CD14-positive monocyte (primary cell): ENCODE measurements around the gene KRAS. TPM values are rescaled to one million over a fixed set of nuclear protein-coding genes. Genes with fewer than 3 reads are reported as not detected.
A peak's percentile ranks its signal among the peaks of the same experiment; 100 is the strongest.

Experiments
- DNase-seq, 3 donors: peaks; one replicate each; pipeline ENCODE4 v3.0.0-alpha.2; 2011 to 2022
- H2AFZ ChIP-seq: 2 replicates; pipeline ENCODE4 v1.6.0; 2012; ENCODE audit warnings: mild to moderate bottlenecking, low read depth, low read length, inconsistent platforms; ENCODE audit not compliant: insufficient read depth, poor library complexity, severe bottlenecking
- H3K27ac ChIP-seq, 2 donors: 1 replicate in 1 of 2; 2 replicates in 1 of 2; pipeline ENCODE4 v1.5.1; 2012 to 2013; ENCODE audit warnings: low read length in 2 of 2, control low read depth in 1 of 2, inconsistent platforms in 1 of 2, low read depth in 1 of 2, mild to moderate bottlenecking in 1 of 2
- H3K27me3 ChIP-seq, 2 donors: one replicate each; pipeline versions ENCODE4 v1.6.0 to v1.6.1; 2011 to 2013; ENCODE audit warnings: low read length in 2 of 2; ENCODE audit not compliant: control insufficient read depth in 2 of 2, insufficient read depth in 2 of 2
- H3K36me3 ChIP-seq, 2 donors: replicated peaks in 1 of 2; 1 replicate in 1 of 2; 2 replicates in 1 of 2; pipeline versions ENCODE4 v1.5.1 to v1.6.1; 2012 to 2013; ENCODE audit warnings: low read length in 2 of 2, control low read depth in 1 of 2, inconsistent platforms in 1 of 2, mild to moderate bottlenecking in 1 of 2; ENCODE audit not compliant: insufficient read depth in 2 of 2, control insufficient read depth in 1 of 2
- H3K4me1 ChIP-seq, 2 donors: 1 replicate in 1 of 2; 2 replicates in 1 of 2; pipeline versions ENCODE4 v1.5.1 to v1.6.1; 2012 to 2013; ENCODE audit warnings: low read length in 2 of 2, control low read depth in 1 of 2, inconsistent platforms in 1 of 2, mild to moderate bottlenecking in 1 of 2, moderate library complexity in 1 of 2; ENCODE audit not compliant: insufficient read depth in 2 of 2, control insufficient read depth in 1 of 2
- H3K4me2 ChIP-seq: replicated peaks from 2 replicates; pipeline ENCODE3; 2012; ENCODE audit warnings: low read length, moderate library complexity, mild to moderate bottlenecking; ENCODE audit not compliant: poor library complexity, severe bottlenecking; ENCODE audit errors: extremely low read depth
- H3K4me3 ChIP-seq, 3 experiments: fragments of 200-600 bp in 1 of 3; sonication (generic) in 1 of 3; replicated peaks in 1 of 3; 1 replicate in 2 of 3; 2 replicates in 1 of 3; pipeline ENCODE4 v1.5.1; 2011 to 2013; ENCODE audit warnings: low read length in 3 of 3, mild to moderate bottlenecking in 3 of 3, control low read depth in 2 of 3, low read depth in 2 of 3, inconsistent platforms in 1 of 3, moderate library complexity in 1 of 3
- H3K79me2 ChIP-seq: 2 replicates; pipeline ENCODE4 v1.6.0; 2012; ENCODE audit warnings: mild to moderate bottlenecking, control low read depth, inconsistent platforms, low read length, moderate library complexity; ENCODE audit not compliant: insufficient read depth
- H3K9ac ChIP-seq: 2 replicates; pipeline ENCODE4 v1.6.0; 2017; ENCODE audit warnings: low read length, mild to moderate bottlenecking; ENCODE audit not compliant: insufficient read depth, poor library complexity, severe bottlenecking
- H3K9me3 ChIP-seq, 2 donors: replicated peaks in 1 of 2; 1 replicate in 1 of 2; 2 replicates in 1 of 2; pipeline versions ENCODE4 v1.5.1 to v1.6.1; 2012 to 2013; ENCODE audit warnings: low read length in 2 of 2, control low read depth in 1 of 2; ENCODE audit not compliant: control insufficient read depth in 1 of 2, insufficient read depth in 1 of 2
- H4K20me1 ChIP-seq: 2 replicates; pipeline ENCODE4 v1.6.0; 2012; ENCODE audit warnings: mild to moderate bottlenecking, low read length, control low read depth, moderate library complexity; ENCODE audit not compliant: insufficient read depth
- H3K27ac Mint-ChIP-seq, 7 donors: one replicate each; pipeline ENCODE4 v1.8.0; 2020; ENCODE audit warnings: mild to moderate bottlenecking in 7 of 7, mixed read lengths in 7 of 7, moderate library complexity in 6 of 7, inconsistent platforms in 2 of 7
- H3K27me3 Mint-ChIP-seq, 3 donors: one replicate each; pipeline ENCODE4 v1.8.0; 2021 to 2022; ENCODE audit warnings: low read depth in 3 of 3, mild to moderate bottlenecking in 3 of 3, mixed read lengths in 3 of 3, moderate library complexity in 3 of 3, inconsistent platforms in 1 of 3
- H3K36me3 Mint-ChIP-seq, 2 donors: one replicate each; pipeline ENCODE4 v1.8.0; 2020; ENCODE audit warnings: mixed read lengths in 2 of 2, inconsistent platforms in 1 of 2, mild to moderate bottlenecking in 1 of 2
- H3K4me1 Mint-ChIP-seq: one replicate; pipeline ENCODE4 v1.8.0; 2020; ENCODE audit warnings: mild to moderate bottlenecking, mixed read lengths
- H3K4me3 Mint-ChIP-seq, 2 donors: one replicate each; pipeline ENCODE4 v1.8.0; 2020; ENCODE audit warnings: mild to moderate bottlenecking in 2 of 2, mixed read lengths in 2 of 2, moderate library complexity in 1 of 2
- H3K9me3 Mint-ChIP-seq, 7 donors: one replicate each; pipeline ENCODE4 v1.8.0; 2020 to 2022; ENCODE audit warnings: mixed read lengths in 7 of 7, mild to moderate bottlenecking in 6 of 7, moderate library complexity in 6 of 7, inconsistent platforms in 2 of 7
- WGBS: methylation state at CpG from one replicate; pipeline ENCODE4 v1.1.5; 2013; ENCODE audit warnings: missing lambda C conversion rate; ENCODE audit not compliant: insufficient coverage; 5-methylcytosine and 5-hydroxymethylcytosine counted together
- intact Hi-C, 2 donors: fragments of 100-400 bp; cut with micrococcal nuclease; formaldehyde crosslinking; loops; one replicate each; pipeline versions ENCODE4 v1.15.0 to v1.15.1; 2023
- polyA minus RNA-seq: library from RNA; depleted of rRNA, polyadenylated mRNA; stranded (reverse); fragments of >200 nt; gene quantifications from 2 replicates; pipeline ENCODE4 v1.2.3, GENCODE V29; 2012
- polyA plus RNA-seq, 3 donors: library from polyadenylated mRNA; depleted of rRNA in 1 of 3; unstranded in 2 of 3; stranded (reverse) in 1 of 3; fragments of 300-500 nt in 2 of 3; fragments of >200 nt in 1 of 3; fragmentation: Illumina TruSeq in 2 of 3; gene quantifications; 1 replicate in 2 of 3; 2 replicates in 1 of 3; pipeline ENCODE4 v1.2.3, GENCODE V29; 2012 to 2021
- total RNA-seq, 12 experiments: library from RNA in 1 of 12; stranded (reverse) in 1 of 12; fragments of 120-200 nt in 1 of 12; gene quantifications; one replicate each; pipeline ENCODE4 v1.2.4 and lab custom pipeline; 2013 to 2026; ENCODE audit warnings: mixed read lengths in 6 of 12, inconsistent platforms in 1 of 12
- TF ChIP-seq, protein P1 (sequence below): fragments of 200-600 bp; IDR thresholded peaks from one replicate; pipeline ENCODE4 v1.8.0; 2022; ENCODE audit warnings: antibody characterized with exemption, mild to moderate bottlenecking

The KRAS gene
- total RNA-seq (2013): 12.4 TPM
- 10 to 100 TPM; 12.1 to 37.4 (median 33.0) TPM for polyA plus RNA-seq
- 4.4 and 5.9 TPM in 2 replicates for polyA minus RNA-seq
- 67.4 to 113 (median 79.5) reads per million in 11 experiments for total RNA-seq (lab: John Stamatoyannopoulos, UW)

DNA sequence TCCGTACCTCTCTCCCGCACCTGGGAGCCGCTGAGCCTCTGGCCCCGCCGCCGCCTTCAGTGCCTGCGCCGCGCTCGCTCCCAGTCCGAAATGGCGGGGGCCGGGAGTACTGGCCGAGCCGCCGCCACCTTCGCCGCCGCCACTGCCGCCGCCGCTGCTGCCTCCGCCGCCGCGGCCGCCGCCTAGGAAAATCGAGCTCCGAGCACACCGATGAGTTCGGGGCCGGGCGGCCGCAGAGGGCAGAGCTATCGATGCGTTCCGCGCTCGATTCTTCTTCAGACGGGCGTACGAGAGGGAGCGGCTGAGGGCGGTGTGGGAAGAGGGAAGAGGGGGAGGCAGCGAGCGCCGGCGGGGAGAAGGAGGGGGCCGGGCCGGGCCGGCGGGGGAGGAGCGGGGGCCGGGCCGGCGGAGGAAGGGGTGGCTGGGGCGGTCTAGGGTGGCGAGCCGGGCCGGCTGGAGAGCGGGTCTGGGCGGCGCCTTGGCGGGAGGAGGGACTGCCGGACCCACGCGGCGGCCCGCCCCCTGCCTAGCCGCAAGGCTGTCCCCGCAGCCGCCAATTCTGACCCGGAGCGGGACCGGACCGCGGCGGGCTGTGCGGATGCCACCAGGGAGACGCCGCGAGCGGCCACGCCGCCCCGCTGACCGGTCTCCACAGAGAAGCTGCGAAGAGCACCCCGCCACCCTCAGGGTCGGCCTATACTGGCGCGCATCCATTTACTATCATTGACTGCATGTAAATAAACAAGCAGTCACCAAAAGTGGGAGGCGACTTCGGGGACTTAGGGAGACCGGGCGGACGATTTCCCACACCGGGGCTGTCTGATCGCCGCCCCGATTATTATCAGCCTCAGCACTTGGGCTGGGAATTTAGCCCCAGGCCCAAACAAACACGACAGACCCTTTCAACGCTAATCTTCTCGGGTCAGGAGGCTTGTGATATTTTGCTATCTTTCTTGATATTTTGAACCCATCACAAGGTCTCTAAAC is at the start of gene KRAS:
TSS of gene KRAS (minus strand) at position 186 of the 987 bp plus-strand sequence.
- WGBS: under 1% methylated on average over 84 of the region's 105 CpGs
- H3K9ac ChIP-seq: peak within 1 kb of the TSS; percentile 79
- Mint-ChIP-seq H3K9me3 (no peaks in the 10 kb centered on the region), H3K36me3 (peaks cover 8 to 17% of the 10 kb centered on the region in 2 donors), H3K4me1 (peaks cover 28% of the 10 kb centered on the region), H3K4me3 (peak within 1 kb of the TSS; percentile 91 to 94), H3K27ac (peak within 1 kb of the TSS; percentile 85 to 98 (median 95)), H3K27me3 (peaks cover 0 to 9% (median 2%) of the 10 kb centered on the region in 3 donors)
- H3K27me3 ChIP-seq: no peaks in the 10 kb centered on the region
- peaks cover 13 to 22% of the 10 kb centered on the region in 2 donors for H3K4me1 ChIP-seq
- H4K20me1 ChIP-seq: peaks cover 26% of the 10 kb centered on the region
- peak; percentile 93 to 96 (median 96) for DNase-seq
- peaks cover 42% of the 10 kb centered on the region for H3K79me2 ChIP-seq
- H3K27ac ChIP-seq: peak within 1 kb of the TSS; percentile 52 to 91
- H3K9me3 ChIP-seq: no peaks in the 10 kb centered on the region
- H3K4me3 ChIP-seq: peak within 1 kb of the TSS; percentile 67 to 95 (median 94)
- peaks cover 0 to 8% of the 10 kb centered on the region in 2 donors for H3K36me3 ChIP-seq
- H2AFZ ChIP-seq: peak within 1 kb of the TSS; percentile 91
- intact Hi-C loops: loop anchor here in 1 of 2 donors (5.0 kb wide), 1 partner anchor 86 kb away; no protein-coding TSS in a partner anchor
- peak within 1 kb of the TSS; percentile 84 for H3K4me2 ChIP-seq
- TF ChIP-seq, protein P1, sequence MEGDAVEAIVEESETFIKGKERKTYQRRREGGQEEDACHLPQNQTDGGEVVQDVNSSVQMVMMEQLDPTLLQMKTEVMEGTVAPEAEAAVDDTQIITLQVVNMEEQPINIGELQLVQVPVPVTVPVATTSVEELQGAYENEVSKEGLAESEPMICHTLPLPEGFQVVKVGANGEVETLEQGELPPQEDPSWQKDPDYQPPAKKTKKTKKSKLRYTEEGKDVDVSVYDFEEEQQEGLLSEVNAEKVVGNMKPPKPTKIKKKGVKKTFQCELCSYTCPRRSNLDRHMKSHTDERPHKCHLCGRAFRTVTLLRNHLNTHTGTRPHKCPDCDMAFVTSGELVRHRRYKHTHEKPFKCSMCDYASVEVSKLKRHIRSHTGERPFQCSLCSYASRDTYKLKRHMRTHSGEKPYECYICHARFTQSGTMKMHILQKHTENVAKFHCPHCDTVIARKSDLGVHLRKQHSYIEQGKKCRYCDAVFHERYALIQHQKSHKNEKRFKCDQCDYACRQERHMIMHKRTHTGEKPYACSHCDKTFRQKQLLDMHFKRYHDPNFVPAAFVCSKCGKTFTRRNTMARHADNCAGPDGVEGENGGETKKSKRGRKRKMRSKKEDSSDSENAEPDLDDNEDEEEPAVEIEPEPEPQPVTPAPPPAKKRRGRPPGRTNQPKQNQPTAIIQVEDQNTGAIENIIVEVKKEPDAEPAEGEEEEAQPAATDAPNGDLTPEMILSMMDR: no peak

DNA sequence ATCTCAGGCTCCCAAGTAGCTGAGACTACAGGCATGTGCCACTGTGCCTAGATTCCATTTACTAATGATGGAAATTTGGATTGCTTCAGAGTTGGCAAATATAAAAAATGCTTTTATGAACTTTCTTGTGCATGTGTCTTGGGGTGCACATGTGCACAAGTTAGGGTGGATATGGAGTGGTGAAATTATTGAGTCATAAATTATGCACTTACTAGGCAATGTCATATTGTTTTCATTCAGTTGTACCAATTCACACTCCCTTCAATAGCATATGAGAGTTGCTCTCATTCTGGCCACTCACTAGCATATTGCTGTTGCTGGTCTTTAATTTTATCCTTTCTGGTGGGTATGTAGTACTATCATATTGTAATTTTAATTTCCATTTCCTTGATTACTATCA is 45.7 kb upstream of the KRAS start:
- no peak overlapping the region for H3K9ac ChIP-seq
- no peaks in the 10 kb centered on the region for H3K9me3 ChIP-seq
- no peaks in the 10 kb centered on the region for H4K20me1 ChIP-seq
- intact Hi-C loops: no loop called here
- DNase-seq: no peak
- no peaks in the 10 kb centered on the region for H3K27me3 ChIP-seq
- no peak overlapping the region for H3K27ac ChIP-seq
- no peak overlapping the region for H3K4me2 ChIP-seq
- H3K36me3 ChIP-seq: no peaks in the 10 kb centered on the region
- H3K4me3 ChIP-seq: no peak overlapping the region
- Mint-ChIP-seq H3K27me3 (no peaks in the 10 kb centered on the region), H3K9me3 (peaks cover 0 to 10% (median 0%) of the 10 kb centered on the region in 7 donors), H3K27ac (no peak overlapping the region), H3K4me1 (no peaks in the 10 kb centered on the region), H3K4me3 (no peak overlapping the region), H3K36me3 (no peaks in the 10 kb centered on the region)
- H2AFZ ChIP-seq: no peak overlapping the region
- H3K79me2 ChIP-seq: no peaks in the 10 kb centered on the region
- H3K4me1 ChIP-seq: no peaks in the 10 kb centered on the region
- TF ChIP-seq, protein P1: no peak
